ENCODE data around the gene TMEM176B. TPM values are rescaled to one million over a fixed set of nuclear protein-coding genes. Genes with fewer than 3 reads are reported as not detected.
A peak's percentile ranks its signal among the peaks of the same experiment; 100 is the strongest.

The TMEM176B gene
- total RNA-seq, 2 donors from 2014 or later = 0.31 to 0.35 TPM

DNA sequence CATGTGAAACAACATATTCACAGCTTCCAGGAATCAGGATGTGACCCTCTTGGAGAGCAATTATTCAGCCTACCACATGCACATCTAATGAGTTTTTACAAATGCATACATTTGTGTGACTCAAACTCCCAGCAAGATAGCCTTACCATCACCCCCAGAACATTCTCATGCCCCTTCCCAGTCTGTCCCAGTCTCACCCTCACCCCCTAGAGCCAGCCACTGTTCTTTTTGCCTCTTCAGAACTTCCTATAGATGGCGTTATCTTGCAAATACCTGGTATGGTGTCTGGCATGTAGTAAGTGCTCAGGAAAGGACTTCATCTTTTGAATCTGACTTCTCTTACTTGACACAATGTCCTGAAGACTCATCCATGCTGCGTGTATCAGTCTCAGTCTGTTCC lies 28.2 kb upstream of the TMEM176B start:
- Histone ChIP-seq H3K36me3 (ENCODE audit: control insufficient read depth, insufficient read depth, low read length) (no peaks in the 10 kb centered on the region), H3K4me1 (ENCODE audit: control insufficient read depth, insufficient read depth, low read length) (no peaks in the 10 kb centered on the region), H3K27ac (ENCODE audit: low read depth, low read length) (no peak overlapping the region), H3K27me3 (ENCODE audit: control insufficient read depth, insufficient read depth, low read length, poor library complexity, severe bottlenecking) (no peaks in the 10 kb centered on the region), H3K4me3 (ENCODE audit: low read length) (no peak overlapping the region), H3K9ac (ENCODE audit: extremely low read depth, low read length, poor library complexity, severe bottlenecking) (no peak overlapping the region), H3K9me3 (ENCODE audit: control insufficient read depth, low read length) (no peaks in the 10 kb centered on the region)
- Mint-ChIP-seq H3K27me3 (ENCODE audit: insufficient read depth) (peaks cover 9% of the 10 kb centered on the region), H3K4me1 (no peaks in the 10 kb centered on the region), H3K27ac (no peak overlapping the region), H3K4me3 (no peak overlapping the region), H3K36me3 (ENCODE audit: low read depth) (no peaks in the 10 kb centered on the region), H3K9me3 (no peaks in the 10 kb centered on the region)
- DNase-seq = no peak
- WGBS, 2 experiments (ENCODE audit: insufficient coverage in 1 of 2, insufficient read length in 1 of 2) = 81 to 100% methylated on average over 2 of the region's 2 CpGs
- TF ChIP-seq, protein P1, sequence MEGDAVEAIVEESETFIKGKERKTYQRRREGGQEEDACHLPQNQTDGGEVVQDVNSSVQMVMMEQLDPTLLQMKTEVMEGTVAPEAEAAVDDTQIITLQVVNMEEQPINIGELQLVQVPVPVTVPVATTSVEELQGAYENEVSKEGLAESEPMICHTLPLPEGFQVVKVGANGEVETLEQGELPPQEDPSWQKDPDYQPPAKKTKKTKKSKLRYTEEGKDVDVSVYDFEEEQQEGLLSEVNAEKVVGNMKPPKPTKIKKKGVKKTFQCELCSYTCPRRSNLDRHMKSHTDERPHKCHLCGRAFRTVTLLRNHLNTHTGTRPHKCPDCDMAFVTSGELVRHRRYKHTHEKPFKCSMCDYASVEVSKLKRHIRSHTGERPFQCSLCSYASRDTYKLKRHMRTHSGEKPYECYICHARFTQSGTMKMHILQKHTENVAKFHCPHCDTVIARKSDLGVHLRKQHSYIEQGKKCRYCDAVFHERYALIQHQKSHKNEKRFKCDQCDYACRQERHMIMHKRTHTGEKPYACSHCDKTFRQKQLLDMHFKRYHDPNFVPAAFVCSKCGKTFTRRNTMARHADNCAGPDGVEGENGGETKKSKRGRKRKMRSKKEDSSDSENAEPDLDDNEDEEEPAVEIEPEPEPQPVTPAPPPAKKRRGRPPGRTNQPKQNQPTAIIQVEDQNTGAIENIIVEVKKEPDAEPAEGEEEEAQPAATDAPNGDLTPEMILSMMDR (conservative IDR thresholded peaks at IDR 0.05) = no peak

DNA sequence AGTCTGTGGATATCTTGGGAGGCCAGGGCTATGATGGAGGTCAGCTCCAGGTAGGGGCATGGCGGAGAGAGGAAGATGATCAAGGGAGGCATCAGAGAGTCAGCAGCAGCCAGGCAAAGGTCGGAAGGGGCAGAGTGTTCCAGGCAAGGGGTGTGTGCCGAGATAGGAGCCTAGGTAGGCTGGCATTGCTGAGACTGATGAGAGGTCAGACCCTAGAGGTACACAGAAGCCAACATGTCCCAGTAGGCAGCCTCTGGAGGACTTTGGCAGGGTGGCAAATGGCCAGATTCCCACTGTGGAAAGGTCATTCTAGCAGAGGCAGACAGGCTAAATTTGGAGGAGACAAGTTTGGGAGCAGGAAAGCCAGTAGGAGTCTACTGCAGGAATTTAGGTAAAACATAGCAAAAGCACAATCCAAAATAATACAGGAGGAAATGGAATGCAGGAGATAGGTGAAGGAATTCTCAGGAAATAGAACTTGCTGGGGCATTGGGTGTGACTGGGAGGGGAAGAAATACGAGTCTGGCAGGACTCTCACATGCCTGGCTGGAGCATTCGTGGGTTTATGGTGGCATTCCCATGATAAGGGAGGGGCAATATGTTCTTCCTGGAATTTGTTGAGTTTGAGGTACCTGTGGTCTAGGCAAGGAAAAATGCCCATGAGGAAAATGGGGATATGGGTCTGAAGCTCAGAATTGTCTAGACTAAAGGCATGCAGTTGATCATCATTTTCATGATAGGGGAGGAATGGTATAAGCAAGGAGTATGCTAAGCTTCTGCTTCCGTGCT lies 26.1 kb upstream of the TMEM176B start:
- H3K9me3 ChIP-seq (ENCODE audit: control insufficient read depth, low read length) = no peaks in the 10 kb centered on the region
- 84 to 92% methylated on average over 5 to 6 of the region's 6 CpGs for WGBS, 2 experiments (ENCODE audit: insufficient coverage in 1 of 2, insufficient read length in 1 of 2)
- no peaks in the 10 kb centered on the region for H3K9me3 Mint-ChIP-seq
- H3K9ac ChIP-seq (ENCODE audit: extremely low read depth, low read length, poor library complexity, severe bottlenecking) = no peak overlapping the region
- H3K27me3 Mint-ChIP-seq (ENCODE audit: insufficient read depth) = peaks cover 11% of the 10 kb centered on the region
- TF ChIP-seq, protein P1 (conservative IDR thresholded peaks at IDR 0.05) = no peak
- H3K36me3 Mint-ChIP-seq (ENCODE audit: low read depth) = no peaks in the 10 kb centered on the region
- H3K27ac Mint-ChIP-seq = no peak overlapping the region
- no peak overlapping the region for H3K4me3 Mint-ChIP-seq
- H3K4me1 ChIP-seq (ENCODE audit: control insufficient read depth, insufficient read depth, low read length) = no peaks in the 10 kb centered on the region
- H3K27me3 ChIP-seq (ENCODE audit: control insufficient read depth, insufficient read depth, low read length, poor library complexity, severe bottlenecking) = no peaks in the 10 kb centered on the region
- no peak for DNase-seq
- no peaks in the 10 kb centered on the region for H3K4me1 Mint-ChIP-seq
- no peak overlapping the region for H3K27ac ChIP-seq (ENCODE audit: low read depth, low read length)
- no peaks in the 10 kb centered on the region for H3K36me3 ChIP-seq (ENCODE audit: control insufficient read depth, insufficient read depth, low read length)
- no peak overlapping the region for H3K4me3 ChIP-seq (ENCODE audit: low read length)

DNA sequence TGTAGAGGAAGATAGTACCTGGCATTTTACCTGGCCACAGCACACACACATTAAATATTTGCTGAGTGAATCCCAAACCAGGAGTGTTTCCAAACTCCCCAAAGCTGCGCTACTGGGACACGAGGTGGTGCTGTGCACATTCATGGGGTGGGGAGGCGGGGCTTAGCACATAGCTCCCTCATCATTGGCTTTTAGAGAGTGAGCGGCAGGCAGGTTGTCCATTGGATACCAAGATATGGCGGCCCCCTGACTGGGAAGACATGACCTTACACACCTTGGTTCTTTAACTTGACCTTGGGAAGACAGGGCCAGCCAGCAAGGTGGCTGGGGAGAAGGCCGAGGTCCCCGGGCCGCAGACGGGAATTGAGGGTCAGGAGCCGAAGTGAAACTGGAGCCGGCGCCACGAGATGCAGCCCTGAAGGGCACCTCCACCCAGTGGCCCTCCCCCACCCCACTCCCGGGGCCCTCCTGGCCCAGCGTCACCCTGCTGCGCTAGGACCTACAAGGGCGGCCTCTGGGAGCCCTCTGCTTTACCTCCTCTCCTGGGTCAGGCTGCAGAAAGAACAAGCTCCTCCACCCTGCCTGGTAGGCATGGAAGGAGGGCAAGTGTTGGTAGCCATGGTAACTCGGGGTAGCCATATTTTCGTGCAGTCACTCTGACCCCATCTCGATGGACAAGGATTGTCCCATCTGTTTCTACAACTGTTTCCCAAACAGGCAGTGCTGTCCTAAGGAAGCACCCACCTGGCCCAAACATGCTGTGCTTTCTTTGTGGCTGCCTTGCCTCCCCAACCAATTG lies 24.4 kb upstream of the TMEM176B start:
- Histone ChIP-seq H3K36me3 (ENCODE audit: control insufficient read depth, insufficient read depth, low read length) (no peaks in the 10 kb centered on the region), H3K9ac (ENCODE audit: extremely low read depth, low read length, poor library complexity, severe bottlenecking) (no peak overlapping the region), H3K4me3 (ENCODE audit: low read length) (no peak overlapping the region), H3K27me3 (ENCODE audit: control insufficient read depth, insufficient read depth, low read length, poor library complexity, severe bottlenecking) (no peaks in the 10 kb centered on the region), H3K9me3 (ENCODE audit: control insufficient read depth, low read length) (no peaks in the 10 kb centered on the region), H3K4me1 (ENCODE audit: control insufficient read depth, insufficient read depth, low read length) (no peaks in the 10 kb centered on the region), H3K27ac (ENCODE audit: low read depth, low read length) (no peak overlapping the region)
- H3K36me3 Mint-ChIP-seq (ENCODE audit: low read depth) = no peaks in the 10 kb centered on the region
- no peak overlapping the region for H3K27ac Mint-ChIP-seq
- H3K9me3 Mint-ChIP-seq = no peaks in the 10 kb centered on the region
- peak; percentile 67 for DNase-seq
- 93 to 96% methylated on average over 8 to 20 of the region's 20 CpGs for WGBS, 2 experiments (ENCODE audit: insufficient coverage in 1 of 2, insufficient read length in 1 of 2)
- H3K4me3 Mint-ChIP-seq = no peak overlapping the region
- no peaks in the 10 kb centered on the region for H3K4me1 Mint-ChIP-seq
- H3K27me3 Mint-ChIP-seq (ENCODE audit: insufficient read depth) = peaks cover 12% of the 10 kb centered on the region
- TF ChIP-seq, protein P1 (conservative IDR thresholded peaks at IDR 0.05) = no peak
